NB4 (cell line): ENCODE measurements around the gene SMURF2.

ENCODE experiments used
- CTCF ChIP-seq: IDR thresholded peaks from one replicate; pipeline ENCODE4 v1.5.1; 2012; ENCODE audit warnings: low read depth, low read length
- MAX ChIP-seq: IDR thresholded peaks from 2 replicates; pipeline ENCODE4 v1.6.1; 2011; ENCODE audit warnings: low read depth, low read length
- POLR2A ChIP-seq: IDR thresholded peaks from 2 replicates; pipeline ENCODE4 v1.6.1; 2011; ENCODE audit warnings: mild to moderate bottlenecking; ENCODE audit not compliant: insufficient read length; ENCODE audit errors: extremely low read depth

- TF ChIP-seq CTCF (no peak), POLR2A (no peak), MAX (no peak)
These were observed 63.4 kb downstream of the SMURF2 start for GRCh38 chr17:64598672-64599071.
